HG02970 (cell line): Measurements from ENCODE around the gene OSCAR.

Experiments
- ATAC-seq: cut with Tn5 transposase; IDR thresholded peaks from one replicate; pipeline ENCODE4 v1.9.1; 2021; ENCODE audit warnings: mild to moderate bottlenecking, moderate library complexity, moderate number of reproducible peaks; ENCODE audit not compliant: unreplicated experiment, low FRiP score

OSCAR gene, protein sequence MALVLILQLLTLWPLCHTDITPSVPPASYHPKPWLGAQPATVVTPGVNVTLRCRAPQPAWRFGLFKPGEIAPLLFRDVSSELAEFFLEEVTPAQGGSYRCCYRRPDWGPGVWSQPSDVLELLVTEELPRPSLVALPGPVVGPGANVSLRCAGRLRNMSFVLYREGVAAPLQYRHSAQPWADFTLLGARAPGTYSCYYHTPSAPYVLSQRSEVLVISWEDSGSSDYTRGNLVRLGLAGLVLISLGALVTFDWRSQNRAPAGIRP

DNA sequence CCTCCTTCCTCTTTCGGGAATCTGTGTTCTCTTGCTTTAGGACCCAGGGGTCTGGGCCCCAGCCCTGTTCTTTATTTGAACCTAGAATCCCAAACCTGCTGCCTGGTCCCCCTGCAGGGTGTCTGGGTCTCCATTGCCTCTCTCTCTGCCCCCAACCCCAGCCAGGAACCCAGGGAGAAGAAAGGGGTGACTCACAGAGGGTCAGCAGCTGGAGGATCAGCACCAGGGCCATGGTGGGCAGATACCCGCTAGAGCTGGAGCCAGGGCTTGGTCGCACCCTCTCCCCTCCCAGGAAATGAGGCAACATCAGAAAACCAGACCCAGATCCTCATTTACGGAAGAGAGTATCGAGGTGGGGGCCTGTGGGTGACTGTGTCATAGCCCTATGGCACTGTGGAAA is at the start of gene OSCAR:
Gene OSCAR (minus strand): TSS at position 243 of the 400 bp plus-strand sequence. CDS start 11 bp downstream, at position 232.
- no peak for ATAC-seq

DNA sequence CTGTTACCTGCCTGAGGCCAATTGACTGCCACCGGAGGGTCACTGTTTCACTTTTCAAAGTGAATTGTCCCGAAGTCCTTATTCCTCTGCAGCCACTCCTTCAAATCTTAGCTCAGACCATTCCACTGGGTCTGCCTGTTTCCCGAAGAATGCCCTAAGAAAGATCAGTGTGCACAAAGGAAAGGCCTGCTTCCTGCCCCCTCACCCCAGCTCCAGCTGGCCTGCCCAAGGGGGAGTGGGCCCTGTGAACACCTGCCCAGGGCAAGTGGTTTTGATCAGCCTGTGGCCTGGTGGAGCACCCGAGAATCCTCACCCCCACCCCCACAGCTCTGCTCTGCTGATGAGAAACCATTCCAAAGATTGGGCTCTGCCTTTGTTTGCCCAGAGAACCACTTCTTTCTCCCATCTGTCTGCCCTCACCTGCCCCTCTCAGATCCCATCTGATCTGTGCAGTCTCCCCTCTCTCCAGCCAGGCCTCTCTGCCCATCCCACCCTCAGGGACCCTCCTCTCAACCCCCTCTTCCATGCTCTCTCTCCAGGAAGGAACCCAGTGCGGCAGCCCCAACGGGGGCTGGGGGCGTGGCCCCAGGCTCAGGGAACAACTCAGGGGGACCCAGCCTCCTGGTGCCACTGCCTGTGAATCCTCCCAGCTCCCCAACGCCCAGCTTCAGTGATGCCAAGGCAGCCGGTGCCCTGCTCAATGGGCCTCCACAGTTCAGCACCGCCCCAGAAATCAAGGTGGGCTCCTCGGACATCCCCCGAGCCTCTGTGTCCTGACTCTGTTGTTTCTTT is 48.6 kb upstream of the OSCAR start:
- ATAC-seq = no peak

DNA sequence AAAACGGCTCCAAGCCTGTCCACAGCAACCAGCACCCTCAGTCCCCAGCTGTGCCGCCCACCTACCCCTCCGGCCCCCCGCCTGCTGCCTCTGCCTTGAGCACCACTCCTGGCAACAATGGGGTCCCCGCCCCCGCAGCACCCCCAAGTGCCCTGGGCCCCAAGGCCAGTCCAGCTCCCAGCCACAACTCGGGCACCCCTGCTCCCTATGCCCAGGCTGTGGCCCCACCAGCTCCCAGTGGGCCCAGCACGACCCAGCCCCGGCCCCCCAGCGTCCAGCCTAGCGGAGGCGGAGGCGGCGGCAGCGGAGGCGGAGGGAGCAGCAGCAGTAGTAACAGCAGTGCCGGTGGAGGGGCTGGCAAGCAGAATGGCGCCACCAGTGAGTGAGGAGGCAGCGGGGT is 47.6 kb upstream of the OSCAR start:
- no peak for ATAC-seq

DNA sequence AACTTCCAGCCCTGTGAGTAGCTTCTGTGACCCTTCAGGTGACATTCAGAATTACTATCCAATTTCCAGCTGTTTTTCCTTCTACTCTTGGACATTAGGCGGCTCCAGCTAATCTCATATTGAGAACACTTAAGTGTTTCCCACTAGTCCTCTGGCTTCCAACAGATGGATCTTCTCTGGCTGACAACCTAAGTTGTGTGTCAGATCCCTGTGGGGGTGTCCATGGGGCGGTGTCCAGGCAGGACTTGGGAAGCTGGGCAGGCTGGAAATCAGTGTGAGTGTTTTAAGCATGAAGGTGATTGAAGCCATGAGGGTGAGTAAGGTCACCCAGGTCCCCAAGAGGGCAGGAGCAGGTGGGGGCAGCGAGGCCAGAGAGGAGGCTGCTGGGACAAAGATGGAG is 47.1 kb upstream of the OSCAR start:
- ATAC-seq = no peak

DNA sequence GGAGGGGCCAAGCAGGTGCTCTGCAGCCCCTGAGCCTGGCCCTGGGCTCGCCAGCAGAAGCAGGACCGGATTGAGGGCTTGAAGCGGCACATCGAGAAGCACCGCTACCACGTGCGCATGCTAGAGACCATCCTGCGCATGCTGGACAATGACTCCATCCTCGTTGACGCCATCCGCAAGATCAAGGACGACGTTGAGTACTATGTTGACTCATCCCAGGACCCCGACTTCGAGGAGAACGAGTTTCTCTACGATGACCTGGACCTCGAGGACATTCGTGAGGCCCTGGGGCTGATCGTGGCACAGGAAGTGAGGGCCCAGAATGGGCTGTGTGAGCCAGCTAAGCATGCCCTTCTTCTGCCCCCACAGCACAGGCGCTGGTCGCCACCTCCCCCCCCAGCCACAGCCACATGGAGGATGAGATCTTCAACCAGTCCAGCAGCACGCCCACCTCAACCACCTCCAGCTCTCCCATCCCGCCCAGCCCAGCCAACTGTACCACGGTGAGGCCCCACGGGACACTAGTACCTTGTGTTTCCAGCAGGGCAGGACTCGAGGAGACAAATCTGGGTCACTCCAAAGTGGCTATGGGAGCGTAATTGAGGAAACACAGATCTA is 45.0 kb upstream of the OSCAR start:
- no peak for ATAC-seq

DNA sequence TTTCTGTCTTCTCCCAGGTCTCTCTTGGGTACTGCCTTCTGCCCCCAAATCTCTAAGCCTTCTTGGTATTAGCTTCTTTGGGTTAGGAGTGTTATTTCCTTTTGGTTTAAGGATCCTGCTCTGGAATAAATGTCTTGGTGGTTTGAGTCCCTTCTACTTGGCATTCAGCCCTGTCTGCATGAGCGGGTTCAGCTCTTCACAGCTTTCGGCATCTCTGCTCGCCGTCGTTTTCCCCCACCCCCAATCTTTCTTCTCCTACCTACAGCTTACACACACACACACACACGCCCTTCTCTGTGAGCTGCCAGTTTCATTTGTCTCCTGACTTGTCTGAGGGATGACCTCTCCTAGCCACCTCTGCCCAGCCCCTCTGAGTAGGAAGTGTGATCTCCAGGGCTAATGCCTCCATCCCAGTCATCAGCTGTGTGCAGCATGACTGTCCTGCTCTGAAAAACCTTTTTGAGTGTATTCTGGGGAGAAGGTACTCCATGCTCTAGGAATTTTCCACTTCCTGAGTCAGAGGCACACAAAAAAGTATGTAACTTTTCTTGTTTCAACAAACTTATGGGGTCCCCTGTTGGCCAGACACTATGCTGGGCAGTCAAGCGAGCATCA is 41.7 kb upstream of the OSCAR start:
- ATAC-seq = no peak

DNA sequence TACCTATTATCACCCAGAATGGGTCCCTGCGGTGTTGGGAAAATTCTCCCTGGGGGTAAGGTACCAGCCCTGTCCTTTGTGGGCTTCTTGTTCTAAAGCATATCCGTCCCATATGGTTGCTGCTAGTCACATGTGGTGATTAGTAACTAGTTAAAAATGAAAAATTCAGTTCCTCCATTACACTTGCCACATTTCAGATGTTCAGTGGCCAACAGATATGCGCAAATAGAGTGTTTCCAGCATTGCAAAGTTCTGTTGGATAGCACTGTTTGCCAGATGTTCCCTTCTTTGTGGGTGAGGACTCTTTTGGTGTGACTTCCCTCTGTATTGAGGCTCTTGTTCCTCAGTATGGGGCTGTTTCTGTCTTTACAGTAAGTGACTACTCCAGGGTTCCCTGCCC is 40.8 kb upstream of the OSCAR start:
- ATAC-seq = no peak

DNA sequence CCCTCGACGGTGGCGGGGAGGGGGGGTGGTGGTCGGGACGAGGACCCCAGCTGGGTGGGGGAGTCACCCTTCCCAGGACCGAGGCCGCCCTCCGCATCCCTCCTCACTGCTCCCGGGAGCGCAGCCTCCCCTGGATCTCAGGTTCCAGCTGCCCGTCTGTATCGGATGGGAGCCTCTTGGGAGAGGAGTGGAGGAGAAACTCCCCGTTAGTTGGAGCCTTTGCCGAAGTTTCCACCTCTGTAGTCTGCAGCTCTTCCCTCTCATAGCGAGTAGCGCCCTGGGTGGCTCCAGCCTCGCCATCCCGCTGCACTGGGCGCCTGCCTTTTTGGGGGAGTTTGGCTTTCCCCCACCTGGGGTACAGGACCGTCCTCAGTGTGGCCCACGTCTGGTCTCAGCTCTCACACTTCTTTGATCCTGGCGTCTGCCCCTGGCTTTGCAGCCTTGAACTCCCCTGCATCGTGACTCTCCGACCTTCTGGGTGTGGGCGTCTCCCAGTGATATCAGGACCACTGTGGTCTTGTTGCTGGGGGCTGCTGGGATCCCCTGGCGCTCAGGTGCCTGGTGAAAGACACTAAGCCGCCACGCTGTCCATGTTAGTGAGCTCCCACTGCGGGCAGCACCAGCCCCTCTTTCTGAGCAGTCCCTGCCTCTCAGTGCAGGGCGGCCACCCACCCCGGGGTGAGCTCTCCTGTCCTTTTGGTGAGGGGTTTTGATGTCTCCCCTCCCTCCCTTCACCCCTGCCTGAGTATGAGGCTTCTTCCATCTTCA is 38.1 kb upstream of the OSCAR start:
- no peak for ATAC-seq

DNA sequence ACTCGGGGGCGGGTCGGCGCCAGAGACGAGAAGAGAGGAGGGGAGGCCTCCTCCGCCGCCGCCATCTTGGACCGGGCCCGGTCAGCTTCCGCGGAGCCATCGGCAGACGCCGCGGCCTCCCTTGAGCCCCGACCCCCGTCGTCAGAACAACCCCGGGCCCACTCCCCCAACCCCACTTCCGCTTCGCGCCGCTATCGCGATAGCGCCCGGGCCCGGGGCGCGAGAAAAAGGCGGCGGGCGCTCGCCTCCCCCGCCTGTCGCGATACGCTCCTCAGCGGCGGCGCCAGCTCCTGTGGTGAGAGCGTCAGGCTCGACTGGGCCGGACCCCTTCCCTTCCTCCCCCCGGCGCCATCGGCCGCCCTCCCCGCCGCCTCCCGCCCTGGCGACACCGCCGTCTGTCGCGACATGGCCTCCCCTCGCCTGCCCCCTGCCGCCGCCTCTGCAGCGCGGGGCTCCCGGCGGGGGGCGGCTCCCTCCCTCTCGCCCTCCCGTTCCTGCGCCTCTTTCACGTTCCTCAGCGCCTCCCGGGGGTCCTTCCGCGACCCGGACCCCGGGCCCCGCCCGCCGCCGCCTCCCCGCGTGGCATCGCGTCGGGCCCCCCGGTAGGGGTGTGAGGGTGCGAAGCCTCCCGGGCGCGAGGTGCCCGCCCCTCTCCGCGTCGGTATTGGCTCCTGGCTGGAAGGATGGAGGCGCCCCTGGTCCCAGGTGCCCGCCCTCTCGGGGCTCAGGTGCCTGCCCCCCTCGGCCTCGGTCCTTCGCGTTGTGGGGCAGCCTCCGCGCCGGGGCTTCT is 37.3 kb upstream of the OSCAR start, which contains the start of gene CNOT3:
Gene CNOT3 (plus strand): TSS at position 64 of the 790 bp plus-strand sequence. CDS start 5,217 bp downstream, outside the sequence.
- ATAC-seq = no peak

DNA sequence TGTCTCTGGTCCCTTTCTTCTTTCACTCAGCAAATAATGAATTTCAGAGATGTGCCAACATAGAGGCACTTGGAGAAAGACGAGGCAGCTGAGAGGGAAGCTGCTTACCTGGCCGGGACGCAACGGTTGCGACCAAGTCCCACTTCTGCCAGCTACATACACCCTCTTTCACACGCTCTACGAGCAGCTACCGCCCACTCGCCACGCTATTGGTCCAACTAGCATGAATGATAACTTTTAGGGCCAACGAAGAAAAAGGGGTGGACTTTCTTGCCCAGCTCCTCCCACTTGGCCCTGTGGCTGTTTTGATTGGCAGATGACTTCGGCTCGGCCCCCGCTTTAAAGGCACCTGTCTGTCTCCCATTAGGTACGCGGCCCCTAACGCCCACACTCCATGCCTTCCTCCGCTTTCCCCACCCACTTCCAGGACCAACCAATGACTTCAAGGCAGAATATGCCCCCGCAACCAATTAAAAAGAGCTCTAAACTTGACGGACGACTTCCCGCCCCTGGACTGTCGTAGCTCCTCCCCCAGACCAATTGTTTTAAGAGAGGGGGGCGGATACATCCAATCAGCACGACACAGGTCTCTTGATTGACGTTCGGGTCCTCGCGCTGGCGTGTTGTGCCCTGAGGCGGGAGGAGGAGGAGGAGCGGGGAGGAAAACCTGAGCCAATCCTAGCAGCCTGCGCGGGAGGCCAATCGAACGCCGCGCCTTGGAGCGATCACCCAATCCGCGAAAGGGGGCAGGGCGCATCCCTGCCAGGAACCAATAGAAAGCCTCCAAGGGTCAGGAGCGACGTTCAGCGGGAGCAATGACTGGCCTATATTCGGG is 36.5 kb upstream of the OSCAR start:
- peak; percentile 83 for ATAC-seq

DNA sequence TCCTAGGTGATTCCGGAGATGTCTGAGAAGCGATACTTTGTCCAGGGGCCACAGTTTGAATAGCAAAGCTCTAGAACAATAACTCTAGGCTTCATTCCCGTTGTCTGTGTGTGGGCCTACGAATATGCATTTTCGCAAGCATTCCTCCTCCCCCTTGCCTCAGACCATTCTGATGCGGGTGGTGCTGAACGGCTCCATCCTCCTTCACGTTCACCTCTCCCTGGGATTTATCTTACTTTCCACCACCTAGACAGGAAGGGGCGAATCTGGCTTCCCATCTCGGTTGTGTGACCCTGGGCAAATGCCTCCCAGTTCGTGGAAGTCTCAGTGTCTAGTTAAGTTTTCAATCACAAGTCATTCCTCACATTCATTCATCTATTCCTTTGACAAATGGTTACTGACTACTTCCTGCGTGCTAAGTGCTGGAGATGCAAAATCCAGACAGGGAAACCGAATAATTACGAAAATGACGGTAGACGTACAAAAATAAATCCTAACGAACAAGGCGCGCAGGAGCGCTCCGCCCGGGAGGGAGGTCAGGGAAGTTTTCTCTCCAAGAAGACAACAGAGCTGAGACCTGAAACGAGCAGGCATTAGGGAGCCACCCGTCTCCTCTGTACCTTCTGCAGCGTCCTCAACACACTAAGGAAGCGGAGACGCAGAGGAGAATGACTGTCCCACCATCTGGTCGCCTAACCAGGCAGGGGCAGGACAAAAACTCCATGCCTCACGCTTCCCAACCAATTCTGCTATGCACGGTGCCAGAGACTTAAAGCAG is 35.7 kb upstream of the OSCAR start:
- ATAC-seq = no peak

DNA sequence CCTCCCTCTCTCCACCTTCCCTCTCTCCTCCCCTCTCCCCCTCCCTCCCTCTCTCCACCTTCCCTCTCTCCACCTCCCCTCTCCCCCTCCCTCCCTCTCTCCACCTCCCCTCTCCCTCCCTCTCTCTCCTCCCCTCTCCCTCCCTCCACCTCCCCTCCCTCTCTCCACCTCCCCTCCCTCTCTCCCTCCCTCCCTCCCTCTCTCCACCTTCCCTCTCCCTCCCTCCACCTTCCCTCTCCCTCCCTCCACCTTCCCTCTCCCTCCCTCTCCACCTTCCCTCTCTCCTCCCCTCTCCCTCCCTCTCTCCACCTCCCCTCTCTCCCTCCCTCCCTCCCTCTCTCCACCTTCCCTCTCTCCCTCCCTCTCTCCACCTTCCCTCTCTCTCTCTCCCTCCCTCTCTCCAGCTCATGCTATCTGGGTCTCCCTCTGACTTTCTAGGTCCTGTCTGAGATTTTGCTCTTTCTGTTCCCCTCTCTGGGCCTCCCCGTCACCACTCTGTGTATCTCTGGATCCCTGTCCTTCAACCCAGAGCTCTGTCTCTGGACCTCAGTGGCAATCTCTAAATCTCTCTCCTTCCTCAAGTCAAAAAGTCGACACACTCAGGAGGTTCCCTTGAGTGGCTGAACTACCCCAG is 33.5 kb upstream of the OSCAR start:
- ATAC-seq = no peak

DNA sequence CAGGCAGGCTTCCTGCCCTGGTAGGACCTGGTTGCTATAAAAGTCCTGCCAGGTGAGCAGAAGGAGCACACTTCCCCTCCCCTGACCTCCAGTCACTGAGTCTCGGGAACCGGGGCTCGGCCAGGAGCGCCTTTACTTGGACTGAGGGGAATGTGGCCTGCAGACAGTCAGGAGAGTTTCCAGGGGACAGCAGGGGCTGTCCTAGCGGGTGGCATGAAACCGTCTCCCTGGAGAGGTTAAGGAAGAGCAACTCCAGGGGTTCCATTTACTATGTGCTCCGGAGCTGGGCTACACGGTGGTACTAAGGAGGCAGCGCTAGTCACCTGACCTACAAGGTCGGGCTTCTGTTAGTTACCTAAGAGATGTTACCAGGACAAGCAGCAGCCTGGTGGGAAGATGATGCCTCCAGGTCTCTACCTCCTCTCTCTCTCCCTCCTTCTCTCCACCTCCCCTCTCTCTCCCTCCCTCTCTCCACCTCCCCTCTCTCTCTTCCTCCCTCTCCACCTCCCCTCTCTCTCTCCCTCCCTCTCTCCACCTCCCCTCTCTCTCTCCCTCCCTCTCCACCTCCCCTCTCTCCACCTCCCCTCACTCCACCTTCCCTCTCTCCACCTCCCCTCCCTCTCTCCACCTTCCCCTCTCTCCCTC is 32.8 kb upstream of the OSCAR start:
- no peak for ATAC-seq

DNA sequence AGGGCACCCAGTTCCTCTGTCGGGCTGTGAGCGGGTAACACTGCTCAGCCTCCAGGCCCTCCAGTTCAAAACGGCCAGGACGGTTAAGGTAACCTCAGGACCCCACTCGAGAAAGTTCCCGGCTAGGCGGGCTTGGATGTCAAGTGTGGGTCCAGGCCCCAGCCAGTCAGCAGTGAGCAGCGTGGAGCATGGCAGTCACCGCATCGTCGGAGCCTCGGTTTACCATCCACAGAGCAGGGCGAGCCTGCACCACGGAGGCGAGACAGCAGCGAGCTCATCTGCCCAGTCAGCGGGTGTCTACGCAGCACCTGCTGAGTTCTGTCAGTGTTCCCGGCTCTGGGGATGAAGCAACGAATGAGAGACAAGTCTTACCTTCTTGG is 29.0 kb upstream of the OSCAR start:
- no peak for ATAC-seq

DNA sequence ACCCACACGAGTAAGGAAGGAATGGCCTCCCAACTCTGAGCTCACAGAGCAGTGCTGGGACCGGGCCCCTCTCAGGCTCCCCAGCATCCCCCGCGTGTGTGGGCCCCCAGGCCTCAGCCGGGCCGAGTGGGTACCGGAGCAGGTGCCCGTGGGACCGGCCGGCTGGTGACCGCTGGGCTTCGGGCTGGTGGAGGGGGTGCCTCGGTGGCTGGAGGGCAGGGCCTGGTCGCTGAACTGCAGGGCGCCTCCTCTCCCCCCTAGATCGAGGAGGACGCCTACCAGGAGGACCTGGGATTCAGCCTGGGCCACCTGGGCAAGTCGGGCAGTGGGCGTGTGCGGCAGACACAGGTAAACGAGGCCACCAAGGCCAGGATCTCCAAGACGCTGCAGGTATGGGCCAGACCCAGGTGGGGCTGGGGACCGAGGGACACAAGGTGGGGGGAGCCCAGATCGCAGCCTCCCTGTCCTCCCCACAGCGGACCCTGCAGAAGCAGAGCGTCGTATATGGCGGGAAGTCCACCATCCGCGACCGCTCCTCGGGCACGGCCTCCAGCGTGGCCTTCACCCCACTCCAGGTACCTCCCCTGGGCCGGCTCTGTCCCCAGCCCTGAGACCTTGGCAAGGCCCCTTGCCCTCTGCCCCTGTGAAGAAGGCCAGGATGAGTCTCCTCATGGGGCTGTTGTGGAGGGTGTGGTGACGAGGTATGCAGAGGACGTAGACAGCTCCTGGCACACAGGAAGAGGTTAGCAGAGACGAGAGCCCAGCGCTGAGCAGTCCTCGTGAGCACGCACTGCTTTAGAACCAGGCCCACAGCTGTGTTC is 28.4 kb upstream of the OSCAR start:
- no peak for ATAC-seq

DNA sequence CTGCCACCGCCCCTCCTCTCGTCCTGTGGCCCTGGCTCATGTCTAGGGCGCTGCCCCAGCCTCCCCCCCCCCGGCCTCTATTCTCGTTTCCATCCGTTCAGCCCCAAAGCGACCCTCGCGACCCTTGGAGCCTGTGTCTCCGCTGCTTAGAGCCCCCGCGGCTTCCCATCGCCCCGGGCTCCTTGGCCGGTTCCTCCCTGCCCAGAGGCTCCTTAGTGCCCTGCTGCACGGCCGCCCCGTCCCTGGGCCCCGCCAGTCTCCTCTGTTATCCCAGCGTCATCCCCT is 27.8 kb upstream of the OSCAR start:
- no peak for ATAC-seq
